Lung (tissue), 12 donors: ENCODE measurements around the gene ANGPTL1. TPM values are rescaled to one million over a fixed set of nuclear protein-coding genes. Genes with fewer than 3 reads are reported as not detected.

ENCODE experiments used
- ATAC-seq: fragments of 200-7000 bp; cut with Tn5 transposase; one replicate; pipeline ENCODE4 v1.9.1; 2020; ENCODE audit warnings: moderate number of reproducible peaks; ENCODE audit not compliant: insufficient read depth, low FRiP score
- DNase-seq, 3 donors: peaks; one replicate each; pipeline ENCODE4 v3.0.0-alpha.2; 2013 to 2017
- H3K27ac ChIP-seq, 2 donors: one replicate each; pipeline ENCODE4 v1.5.1; 2013; ENCODE audit warnings: mild to moderate bottlenecking in 2 of 2, moderate library complexity in 2 of 2, control low read depth in 1 of 2, inconsistent platforms in 1 of 2, low read depth in 1 of 2, low read length in 1 of 2
- H3K27me3 ChIP-seq, 3 donors: one replicate each; pipeline ENCODE4 v1.5.1; 2013; ENCODE audit warnings: low read length in 2 of 3; ENCODE audit not compliant: control insufficient read depth in 3 of 3, insufficient read depth in 3 of 3
- H3K36me3 ChIP-seq, 4 donors: one replicate each; pipeline ENCODE4 v1.5.1; 2013; ENCODE audit warnings: low read length in 4 of 4, mild to moderate bottlenecking in 1 of 4, moderate library complexity in 1 of 4; ENCODE audit not compliant: control insufficient read depth in 4 of 4, insufficient read depth in 4 of 4
- H3K4me1 ChIP-seq, 5 donors: one replicate each; pipeline ENCODE4 v1.5.1; 2013; ENCODE audit warnings: low read length in 5 of 5, mild to moderate bottlenecking in 2 of 5, moderate library complexity in 1 of 5; ENCODE audit not compliant: control insufficient read depth in 5 of 5, insufficient read depth in 5 of 5
- H3K4me3 ChIP-seq: one replicate; pipeline ENCODE4 v1.5.1; 2013; ENCODE audit warnings: mild to moderate bottlenecking, control low read depth, moderate library complexity
- H3K9ac ChIP-seq, 2 donors: one replicate each; pipeline ENCODE4 v1.5.1; 2013; ENCODE audit warnings: low read length in 2 of 2, control low read depth in 1 of 2; ENCODE audit not compliant: insufficient read depth in 1 of 2
- H3K9me3 ChIP-seq, 4 donors: one replicate each; pipeline ENCODE4 v1.5.1; 2013; ENCODE audit warnings: low read length in 3 of 4, mild to moderate bottlenecking in 1 of 4, moderate library complexity in 1 of 4; ENCODE audit not compliant: control insufficient read depth in 4 of 4, insufficient read depth in 3 of 4
- CTCF ChIP-seq: IDR thresholded peaks from 2 replicates; pipeline ENCODE4 v1.5.1; 2012; ENCODE audit warnings: mild to moderate bottlenecking; ENCODE audit errors: control extremely low read depth, extremely low read depth
- WGBS, 2 donors: extraction: QIAGEN DNeasy Blood & Tissue Kit; methylation state at CpG; one replicate each; pipeline ENCODE4 v1.1.7; 2013; 5-methylcytosine and 5-hydroxymethylcytosine counted together
- polyA plus RNA-seq, 2 donors: library from polyadenylated mRNA; stranded (reverse); fragments of 200-250 nt; gene quantifications; one replicate each; pipeline ENCODE4 v1.2.1, GENCODE V29; 2013
- total RNA-seq, 2 donors: library from RNA; depleted of rRNA in 1 of 2; stranded (reverse); fragments of >200 nt in 1 of 2; gene quantifications; one replicate each; pipeline ENCODE4 v1.2.1, GENCODE V29; 2014 to 2021
- donor health status: control.
- donor health status: control.
- donor health status: Bipolar disorder and iron deficiency.
- donor health status: healthy.
- donor health status: DM: yes; HTN: yes; CAD: no.

The ANGPTL1 gene
- total and polyA plus RNA-seq, 4 donors = 2.6 to 24.3 (median 14.0) TPM

- no peaks in the 10 kb centered on the region for H3K27me3 ChIP-seq
- 81 to 89% methylated on average over 1 of the region's 1 CpG for WGBS, 2 donors
- H3K4me3 ChIP-seq = no peak overlapping the region
- no peak overlapping the region for H3K9ac ChIP-seq
- H3K36me3 ChIP-seq = peaks cover 0 to 2% (median 0%) of the 10 kb centered on the region in 4 donors
- no peaks in the 10 kb centered on the region for H3K4me1 ChIP-seq
- no peak overlapping the region for H3K27ac ChIP-seq
- TF ChIP-seq CTCF = no peak
- DNase-seq = no peak
- no peaks in the 10 kb centered on the region for H3K9me3 ChIP-seq
- ATAC-seq = no peak
Observed at GRCh38 chr1:178908358-178908757, 37.5 kb upstream of the ANGPTL1 start.

DNA sequence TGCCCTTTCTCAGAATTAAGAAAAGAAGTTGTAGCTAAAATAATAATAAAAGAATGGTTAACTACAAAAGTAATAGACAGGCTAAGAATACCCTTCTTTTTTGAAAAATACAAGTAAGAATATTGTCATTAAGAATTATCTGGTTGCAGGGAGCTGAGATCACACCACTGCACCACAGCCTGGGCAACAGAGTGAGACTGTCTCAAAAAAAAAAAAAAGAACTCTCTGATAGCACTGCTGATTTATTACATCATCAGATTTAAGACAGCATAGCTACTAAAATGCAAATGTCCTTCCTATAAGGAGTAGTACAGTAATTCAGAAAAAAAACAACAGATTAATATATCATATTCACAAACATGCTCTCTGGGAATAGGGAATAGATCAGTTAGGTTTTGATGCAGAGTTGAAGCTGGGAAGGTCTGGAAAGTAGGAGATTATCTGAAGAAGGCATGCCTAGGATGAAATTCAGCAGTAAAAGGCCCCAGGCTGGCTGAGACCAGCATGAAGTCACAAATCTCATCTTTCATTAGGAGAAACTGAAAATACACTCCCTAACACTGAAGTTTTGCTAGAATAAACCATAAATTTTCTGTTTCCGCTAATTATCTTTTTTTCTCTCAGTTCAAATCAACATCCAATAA, 30.7 kb upstream of the ANGPTL1 start:
- no peaks in the 10 kb centered on the region for H3K36me3 ChIP-seq
- H3K9ac ChIP-seq = no peak overlapping the region
- no peak overlapping the region for H3K4me3 ChIP-seq
- H3K27me3 ChIP-seq = no peaks in the 10 kb centered on the region
- H3K4me1 ChIP-seq = no peaks in the 10 kb centered on the region
- 96 to 99% methylated on average over 1 of the region's 1 CpG for WGBS, 2 donors
- no peak overlapping the region for H3K27ac ChIP-seq
- no peak for TF ChIP-seq CTCF
- no peaks in the 10 kb centered on the region for H3K9me3 ChIP-seq
- no peak for ATAC-seq
- DNase-seq = no peak

DNA sequence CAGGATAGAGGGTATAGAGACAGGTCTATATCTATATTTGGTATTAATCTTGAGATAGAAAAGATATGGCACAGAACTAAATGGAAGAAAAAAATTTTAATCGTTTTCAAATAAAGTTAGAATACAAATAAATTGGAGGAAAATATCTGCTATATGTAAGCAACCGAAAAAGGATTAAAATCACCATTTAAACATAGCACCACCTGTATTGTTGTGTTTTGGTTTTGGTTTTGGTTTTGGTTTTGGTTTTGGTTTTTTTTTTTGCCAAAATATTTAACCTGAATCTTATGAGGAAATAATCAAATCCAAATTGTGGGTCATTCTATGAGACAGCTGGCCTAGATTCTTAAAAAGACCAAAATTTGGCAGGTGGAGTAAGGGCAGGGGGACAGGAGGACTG, 28.5 kb upstream of the ANGPTL1 start:
- ATAC-seq (no peak), DNase-seq (no peak)
- Histone ChIP-seq H3K9ac (no peak overlapping the region), H3K4me1 (peaks cover 0 to 2% (median 0%) of the 10 kb centered on the region in 5 donors), H3K27ac (no peak overlapping the region), H3K27me3 (no peaks in the 10 kb centered on the region), H3K36me3 (no peaks in the 10 kb centered on the region), H3K9me3 (no peaks in the 10 kb centered on the region), H3K4me3 (no peak overlapping the region)
- WGBS, 2 donors = 92 to 95% methylated on average over 2 of the region's 2 CpGs
- no peak for TF ChIP-seq CTCF

DNA sequence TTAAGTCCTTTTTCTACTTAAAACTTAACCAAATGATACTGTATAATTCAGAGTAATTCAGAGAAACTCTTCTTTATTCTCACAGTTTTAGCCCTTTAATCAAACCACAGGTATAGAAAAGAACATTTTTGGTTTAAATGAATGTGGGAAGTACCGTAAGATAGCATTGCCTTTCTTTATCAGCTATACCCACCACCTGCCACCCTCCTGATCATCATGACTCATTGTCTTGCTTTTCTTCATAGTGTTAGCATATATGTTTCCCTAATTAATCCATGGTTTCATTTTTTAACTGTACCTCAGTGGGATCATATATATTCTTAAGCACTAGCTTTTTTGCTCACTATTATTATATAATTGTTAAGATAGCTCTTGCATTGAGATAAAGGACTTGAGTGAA, 27.5 kb upstream of the ANGPTL1 start:
- no peak overlapping the region for H3K27ac ChIP-seq
- ATAC-seq = no peak
- DNase-seq = no peak
- WGBS, 2 donors = 91 to 93% methylated on average over 1 of the region's 1 CpG
- H3K36me3 ChIP-seq = peaks cover 0 to 2% (median 0%) of the 10 kb centered on the region in 4 donors
- no peaks in the 10 kb centered on the region for H3K27me3 ChIP-seq
- no peak for TF ChIP-seq CTCF
- no peak overlapping the region for H3K4me3 ChIP-seq
- no peak overlapping the region for H3K9ac ChIP-seq
- no peaks in the 10 kb centered on the region for H3K9me3 ChIP-seq
- peaks cover 0 to 2% (median 0%) of the 10 kb centered on the region in 5 donors for H3K4me1 ChIP-seq
